Measurements from ENCODE around the gene VPS51. TPM values are rescaled to one million over a fixed set of nuclear protein-coding genes. Genes with fewer than 3 reads are reported as not detected.

The VPS51 gene
- total and polyA plus RNA-seq, 2 experiments from 2014 or later: 45.3 to 450 TPM

GRCh38 chr11:65087216-65087615, 8.8 kb upstream of the VPS51 start:
- DNase-seq (ENCODE audit: low spot score) (no peak), ATAC-seq (no peak)
- Mint-ChIP-seq H3K36me3 (ENCODE audit: low read depth) (peaks cover 12% of the 10 kb centered on the region), H3K9me3 (no peaks in the 10 kb centered on the region), H3K27me3 (ENCODE audit: insufficient read depth, low read depth, poor library complexity) (peaks cover 8% of the 10 kb centered on the region), H3K4me1 (peaks cover 13% of the 10 kb centered on the region), H3K27ac (no peak overlapping the region), H3K4me3 (no peak overlapping the region)
- H3K4me1 ChIP-seq (ENCODE audit: insufficient read depth): peaks cover 8% of the 10 kb centered on the region; the same call in 1 of the 2 replicates
- H3F3A ChIP-seq (replicated peaks; ENCODE audit: low read depth): 0 out of 2 replicates have a peak, but pooled peaks cover 4% of the 10 kb centered on the region
- TF ChIP-seq CTCF (conservative IDR thresholded peaks at IDR 0.05; ENCODE audit: low read depth in 2 of 2) (no peak), REST (IDR thresholded peaks at IDR 0.05; ENCODE audit: unreplicated experiment) (no peak), NANOG (IDR thresholded peaks at IDR 0.05; ENCODE audit: borderline replicate concordance) (no peak), EZH2 (IDR thresholded peaks at IDR 0.05; ENCODE audit: low read depth, unreplicated experiment) (no peak), ZNF114 (CRISPR knock-in tag; IDR thresholded peaks at IDR 0.05) (no peak), CREB1 (CRISPR knock-in tag; IDR thresholded peaks at IDR 0.05; ENCODE audit: low read depth) (no peak), STAT1 (IDR thresholded peaks at IDR 0.05; ENCODE audit: unreplicated experiment) (no peak), ETS1 (IDR thresholded peaks at IDR 0.05) (no peak), JUNB (IDR thresholded peaks at IDR 0.05; ENCODE audit: unreplicated experiment) (no peak), ZNF331 (CRISPR knock-in tag; IDR thresholded peaks at IDR 0.05; ENCODE audit: low read depth) (no peak), EZH2phosphoT487 (IDR thresholded peaks at IDR 0.05; ENCODE audit: unreplicated experiment) (no peak), POLR2AphosphoS5 (IDR thresholded peaks at IDR 0.05; ENCODE audit: low read depth) (no peak)
- TF ChIP-seq, protein P1, sequence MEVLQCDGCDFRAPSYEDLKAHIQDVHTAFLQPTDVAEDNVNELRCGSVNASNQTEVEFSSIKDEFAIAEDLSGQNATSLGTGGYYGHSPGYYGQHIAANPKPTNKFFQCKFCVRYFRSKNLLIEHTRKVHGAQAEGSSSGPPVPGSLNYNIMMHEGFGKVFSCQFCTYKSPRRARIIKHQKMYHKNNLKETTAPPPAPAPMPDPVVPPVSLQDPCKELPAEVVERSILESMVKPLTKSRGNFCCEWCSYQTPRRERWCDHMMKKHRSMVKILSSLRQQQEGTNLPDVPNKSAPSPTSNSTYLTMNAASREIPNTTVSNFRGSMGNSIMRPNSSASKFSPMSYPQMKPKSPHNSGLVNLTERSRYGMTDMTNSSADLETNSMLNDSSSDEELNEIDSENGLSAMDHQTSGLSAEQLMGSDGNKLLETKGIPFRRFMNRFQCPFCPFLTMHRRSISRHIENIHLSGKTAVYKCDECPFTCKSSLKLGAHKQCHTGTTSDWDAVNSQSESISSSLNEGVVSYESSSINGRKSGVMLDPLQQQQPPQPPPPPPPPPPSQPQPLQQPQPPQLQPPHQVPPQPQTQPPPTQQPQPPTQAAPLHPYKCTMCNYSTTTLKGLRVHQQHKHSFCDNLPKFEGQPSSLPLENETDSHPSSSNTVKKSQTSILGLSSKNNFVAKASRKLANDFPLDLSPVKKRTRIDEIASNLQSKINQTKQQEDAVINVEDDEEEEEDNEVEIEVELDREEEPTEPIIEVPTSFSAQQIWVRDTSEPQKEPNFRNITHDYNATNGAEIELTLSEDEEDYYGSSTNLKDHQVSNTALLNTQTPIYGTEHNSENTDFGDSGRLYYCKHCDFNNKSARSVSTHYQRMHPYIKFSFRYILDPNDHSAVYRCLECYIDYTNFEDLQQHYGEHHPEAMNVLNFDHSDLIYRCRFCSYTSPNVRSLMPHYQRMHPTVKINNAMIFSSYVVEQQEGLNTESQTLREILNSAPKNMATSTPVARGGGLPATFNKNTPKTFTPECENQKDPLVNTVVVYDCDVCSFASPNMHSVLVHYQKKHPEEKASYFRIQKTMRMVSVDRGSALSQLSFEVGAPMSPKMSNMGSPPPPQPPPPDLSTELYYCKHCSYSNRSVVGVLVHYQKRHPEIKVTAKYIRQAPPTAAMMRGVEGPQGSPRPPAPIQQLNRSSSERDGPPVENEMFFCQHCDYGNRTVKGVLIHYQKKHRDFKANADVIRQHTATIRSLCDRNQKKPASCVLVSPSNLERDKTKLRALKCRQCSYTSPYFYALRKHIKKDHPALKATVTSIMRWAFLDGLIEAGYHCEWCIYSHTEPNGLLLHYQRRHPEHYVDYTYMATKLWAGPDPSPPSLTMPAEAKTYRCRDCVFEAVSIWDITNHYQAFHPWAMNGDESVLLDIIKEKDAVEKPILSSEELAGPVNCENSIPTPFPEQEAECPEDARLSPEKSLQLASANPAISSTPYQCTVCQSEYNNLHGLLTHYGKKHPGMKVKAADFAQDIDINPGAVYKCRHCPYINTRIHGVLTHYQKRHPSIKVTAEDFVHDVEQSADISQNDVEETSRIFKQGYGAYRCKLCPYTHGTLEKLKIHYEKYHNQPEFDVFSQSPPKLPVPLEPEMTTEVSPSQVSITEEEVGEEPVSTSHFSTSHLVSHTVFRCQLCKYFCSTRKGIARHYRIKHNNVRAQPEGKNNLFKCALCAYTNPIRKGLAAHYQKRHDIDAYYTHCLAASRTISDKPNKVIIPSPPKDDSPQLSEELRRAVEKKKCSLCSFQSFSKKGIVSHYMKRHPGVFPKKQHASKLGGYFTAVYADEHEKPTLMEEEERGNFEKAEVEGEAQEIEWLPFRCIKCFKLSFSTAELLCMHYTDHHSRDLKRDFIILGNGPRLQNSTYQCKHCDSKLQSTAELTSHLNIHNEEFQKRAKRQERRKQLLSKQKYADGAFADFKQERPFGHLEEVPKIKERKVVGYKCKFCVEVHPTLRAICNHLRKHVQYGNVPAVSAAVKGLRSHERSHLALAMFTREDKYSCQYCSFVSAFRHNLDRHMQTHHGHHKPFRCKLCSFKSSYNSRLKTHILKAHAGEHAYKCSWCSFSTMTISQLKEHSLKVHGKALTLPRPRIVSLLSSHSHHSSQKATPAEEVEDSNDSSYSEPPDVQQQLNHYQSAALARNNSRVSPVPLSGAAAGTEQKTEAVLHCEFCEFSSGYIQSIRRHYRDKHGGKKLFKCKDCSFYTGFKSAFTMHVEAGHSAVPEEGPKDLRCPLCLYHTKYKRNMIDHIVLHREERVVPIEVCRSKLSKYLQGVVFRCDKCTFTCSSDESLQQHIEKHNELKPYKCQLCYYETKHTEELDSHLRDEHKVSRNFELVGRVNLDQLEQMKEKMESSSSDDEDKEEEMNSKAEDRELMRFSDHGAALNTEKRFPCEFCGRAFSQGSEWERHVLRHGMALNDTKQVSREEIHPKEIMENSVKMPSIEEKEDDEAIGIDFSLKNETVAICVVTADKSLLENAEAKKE (CRISPR knock-in tag; IDR thresholded peaks at IDR 0.05): no peak
- H4K20me1 ChIP-seq (replicated peaks; ENCODE audit: insufficient read depth): peaks cover 10% of the 10 kb centered on the region; the same call in 1 of the 2 replicates
- no peak overlapping the region for H3K4me3 ChIP-seq
- H3K79me2 ChIP-seq (replicated peaks; ENCODE audit: insufficient read depth): peaks cover 22% of the 10 kb centered on the region
- H3K36me3 ChIP-seq (ENCODE audit: insufficient read depth): no peaks in the 10 kb centered on the region
- no peak overlapping the region for H2AFZ ChIP-seq
- no peaks in the 10 kb centered on the region for H3K9me2 ChIP-seq (ENCODE audit: insufficient read depth)
- H3K27me3 ChIP-seq (ENCODE audit: insufficient read depth): no peaks in the 10 kb centered on the region
- H3K27ac ChIP-seq (ENCODE audit: low read depth): no peak overlapping the region
- H3K4me2 ChIP-seq: no peak overlapping the region
